Upper lobe of right lung (tissue), 1 donor: Measurements from ENCODE around the gene AUH. TPM values are rescaled to one million over a fixed set of nuclear protein-coding genes. Genes with fewer than 3 reads are reported as not detected.

Experiments used
- ATAC-seq: fragments of 200-7000 bp; cut with Tn5 transposase; one replicate; pipeline ENCODE4 v1.9.1; 2020; ENCODE audit warnings: mild to moderate bottlenecking, moderate library complexity
- DNase-seq: peaks from one replicate; pipeline ENCODE4 v3.0.0-alpha.2; 2020
- H3K27ac ChIP-seq: fragments of 200-600 bp; one replicate; pipeline ENCODE4 v1.8.0; 2022
- H3K27me3 ChIP-seq: fragments of 200-600 bp; one replicate; pipeline ENCODE4 v1.8.0; 2022; ENCODE audit warnings: mild to moderate bottlenecking
- H3K36me3 ChIP-seq: fragments of 200-600 bp; one replicate; pipeline ENCODE4 v1.8.0; 2022
- H3K4me1 ChIP-seq: fragments of 200-600 bp; one replicate; pipeline ENCODE4 v1.8.0; 2022
- H3K4me3 ChIP-seq: fragments of 200-600 bp; one replicate; pipeline ENCODE4 v1.8.0; 2022; ENCODE audit warnings: mild to moderate bottlenecking
- H3K9me3 ChIP-seq: fragments of 200-600 bp; one replicate; pipeline ENCODE4 v1.8.0; 2022
- CTCF ChIP-seq: fragments of 200-600 bp; IDR thresholded peaks from one replicate; pipeline ENCODE4 v1.8.0; 2022; ENCODE audit warnings: antibody characterized with exemption
- intact Hi-C: fragments of 100-400 bp; cut with DNase I; formaldehyde crosslinking; loops from one replicate; pipeline ENCODE4 v1.11.0; 2022
- total RNA-seq: library from RNA; stranded (reverse); fragmentation: NEBNext Ultra II Directional; extraction: Animal tissue kit (Norgen Biotek cat#: 25700); gene quantifications from one replicate; pipeline ENCODE4 v1.2.1, GENCODE V29; 2021
- donor health status: DM: no; HTN: yes; CAD: no; lungs with severe emphysema.

Gene AUH
- total RNA-seq, 1 donor from 2014 or later, result 18.6 TPM

DNA sequence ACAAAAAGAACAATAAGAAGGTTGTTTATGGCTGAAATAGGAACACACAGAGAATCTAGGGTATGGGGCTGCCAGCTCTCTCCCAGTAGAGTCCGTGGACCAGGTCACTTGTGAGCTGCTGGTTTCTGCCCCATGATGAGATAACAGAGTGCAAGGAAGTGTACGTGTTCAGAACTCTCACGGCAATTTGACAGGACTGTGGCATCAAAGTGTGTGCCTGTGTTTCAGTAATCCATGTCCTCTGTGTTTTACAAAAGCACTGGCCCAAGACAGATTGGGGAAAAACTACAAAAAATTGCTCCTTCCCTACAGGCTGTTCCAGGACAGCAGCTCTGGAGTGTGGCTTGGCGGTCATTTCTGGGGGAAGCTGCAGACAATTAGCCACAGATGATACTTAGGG, 184.6 kb downstream of the AUH start:
- no peaks in the 10 kb centered on the region for H3K9me3 ChIP-seq
- H3K4me3 ChIP-seq, result no peak overlapping the region
- H3K27ac ChIP-seq, result no peak overlapping the region
- ATAC-seq (no peak), DNase-seq (no peak)
- no peaks in the 10 kb centered on the region for H3K4me1 ChIP-seq
- TF ChIP-seq CTCF, result no peak
- no peaks in the 10 kb centered on the region for H3K36me3 ChIP-seq
- H3K27me3 ChIP-seq, result no peaks in the 10 kb centered on the region
- intact Hi-C loops, result no loop called here

DNA sequence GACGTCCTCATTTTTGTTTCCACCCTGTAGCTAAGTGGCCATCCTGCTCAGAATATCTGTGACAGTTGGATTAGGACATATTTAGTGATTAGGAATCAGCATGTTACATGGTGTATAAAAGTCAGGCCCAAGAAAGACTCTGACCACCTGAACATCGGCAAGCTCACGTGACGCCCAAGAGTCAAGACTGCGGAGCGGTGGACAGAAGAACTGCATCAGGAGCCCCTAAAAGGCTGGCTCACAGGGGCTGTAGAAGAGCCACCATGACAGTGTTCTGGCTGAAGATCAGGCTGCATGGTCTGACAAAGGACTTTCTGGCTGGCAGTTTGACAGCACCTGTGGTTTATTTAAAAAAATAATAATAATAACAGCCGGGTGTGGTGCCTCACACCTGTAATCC, 185.3 kb downstream of the AUH start:
- ATAC-seq (no peak), DNase-seq (no peak)
- no peak for TF ChIP-seq CTCF

GRCh38 chr9:91174772-91175171, 186.9 kb downstream of the AUH start:
- TF ChIP-seq CTCF, result no peak
- intact Hi-C loops, result no loop called here
- Histone ChIP-seq H3K9me3 (no peaks in the 10 kb centered on the region), H3K27ac (no peak overlapping the region), H3K27me3 (no peaks in the 10 kb centered on the region), H3K4me3 (no peak overlapping the region), H3K4me1 (no peaks in the 10 kb centered on the region), H3K36me3 (no peaks in the 10 kb centered on the region)
- DNase-seq (no peak), ATAC-seq (no peak)

More for the DNA sequence above, 185.3 kb downstream of the AUH start:
- no peak overlapping the region for H3K4me3 ChIP-seq
- H3K36me3 ChIP-seq, result no peaks in the 10 kb centered on the region
- no peaks in the 10 kb centered on the region for H3K9me3 ChIP-seq
- H3K4me1 ChIP-seq, result no peaks in the 10 kb centered on the region
- intact Hi-C loops, result no loop called here
- H3K27ac ChIP-seq, result no peak overlapping the region
- H3K27me3 ChIP-seq, result no peaks in the 10 kb centered on the region

- Histone ChIP-seq H3K9me3 (no peaks in the 10 kb centered on the region), H3K36me3 (no peaks in the 10 kb centered on the region), H3K4me1 (no peaks in the 10 kb centered on the region), H3K27me3 (no peaks in the 10 kb centered on the region), H3K27ac (no peak overlapping the region), H3K4me3 (no peak overlapping the region)
- ATAC-seq, result no peak
- TF ChIP-seq CTCF, result no peak
- no peak for DNase-seq
- intact Hi-C loops, result no loop called here
Measured at GRCh38 chr9:91172329-91172728, 189.4 kb downstream of the AUH start.

GRCh38 chr9:91170951-91171350, 190.8 kb downstream of the AUH start:
- Histone ChIP-seq H3K4me3 (no peak overlapping the region), H3K4me1 (no peaks in the 10 kb centered on the region), H3K9me3 (no peaks in the 10 kb centered on the region), H3K36me3 (no peaks in the 10 kb centered on the region), H3K27ac (no peak overlapping the region), H3K27me3 (no peaks in the 10 kb centered on the region)
- intact Hi-C loops, result no loop called here
- TF ChIP-seq CTCF, result no peak
- DNase-seq (no peak), ATAC-seq (no peak)

GRCh38 chr9:91166796-91167366, 194.8 kb downstream of the AUH start:
- no peak for ATAC-seq
- H3K4me1 ChIP-seq, result peaks cover 25% of the 10 kb centered on the region

More at GRCh38 chr9:91166796-91167366, 194.8 kb downstream of the AUH start:
- H3K27ac ChIP-seq, result no peak overlapping the region
- H3K4me3 ChIP-seq, result no peak overlapping the region
- H3K9me3 ChIP-seq, result no peaks in the 10 kb centered on the region
- H3K36me3 ChIP-seq, result no peaks in the 10 kb centered on the region
- H3K27me3 ChIP-seq, result no peaks in the 10 kb centered on the region
- no peak for DNase-seq
- intact Hi-C loops, result no loop called here
- TF ChIP-seq CTCF, result no peak
